ENCODE measurements around the gene PLD4.

PLD4 gene

GRCh38 chr14:104957146-104958113 lies 32.8 kb downstream of the PLD4 start:
- DNase-seq = no peak

- DNase-seq = no peak
Measured at GRCh38 chr14:104964546-104964945, 39.9 kb downstream of the PLD4 start.

GRCh38 chr14:104965561-104966231 lies 41.0 kb downstream of the PLD4 start:
- no peak for DNase-seq

- no peak for DNase-seq
Measured at GRCh38 chr14:104966261-104966865, 41.7 kb downstream of the PLD4 start.

- DNase-seq = no peak
Measured at GRCh38 chr14:104966981-104967385, 42.3 kb downstream of the PLD4 start.

- no peak for DNase-seq
Measured at GRCh38 chr14:104967386-104968152, 42.9 kb downstream of the PLD4 start.

GRCh38 chr14:104968153-104968527 lies 43.5 kb downstream of the PLD4 start:
- no peak for DNase-seq

GRCh38 chr14:104968541-104969401 lies 44.1 kb downstream of the PLD4 start:
- DNase-seq = no peak

- DNase-seq = no peak
Measured at GRCh38 chr14:104969741-104970230, 45.1 kb downstream of the PLD4 start.

GRCh38 chr14:104970231-104971068 lies 45.8 kb downstream of the PLD4 start:
- no peak for DNase-seq

- no peak for DNase-seq
Measured at GRCh38 chr14:104971447-104972240, 47.0 kb downstream of the PLD4 start.

- DNase-seq = no peak
Measured at GRCh38 chr14:104972301-104973134, 47.8 kb downstream of the PLD4 start.

GRCh38 chr14:104973135-104973384 lies 48.4 kb downstream of the PLD4 start:
- DNase-seq = no peak

- DNase-seq = no peak
Measured at GRCh38 chr14:104973385-104974145, 48.9 kb downstream of the PLD4 start.

- no peak for DNase-seq
Measured at GRCh38 chr14:104974146-104974541, 49.5 kb downstream of the PLD4 start.

GRCh38 chr14:104974665-104975390 lies 50.1 kb downstream of the PLD4 start:
- no peak for DNase-seq

- DNase-seq = no peak
Measured at GRCh38 chr14:104975481-104976197, 51.0 kb downstream of the PLD4 start.

All from activated naive CD4-positive, alpha-beta T cell (primary cell).